ENCODE measurements around the gene RCHY1.
A peak's percentile ranks its signal among the peaks of the same experiment; 100 is the strongest.

The RCHY1 gene

DNA sequence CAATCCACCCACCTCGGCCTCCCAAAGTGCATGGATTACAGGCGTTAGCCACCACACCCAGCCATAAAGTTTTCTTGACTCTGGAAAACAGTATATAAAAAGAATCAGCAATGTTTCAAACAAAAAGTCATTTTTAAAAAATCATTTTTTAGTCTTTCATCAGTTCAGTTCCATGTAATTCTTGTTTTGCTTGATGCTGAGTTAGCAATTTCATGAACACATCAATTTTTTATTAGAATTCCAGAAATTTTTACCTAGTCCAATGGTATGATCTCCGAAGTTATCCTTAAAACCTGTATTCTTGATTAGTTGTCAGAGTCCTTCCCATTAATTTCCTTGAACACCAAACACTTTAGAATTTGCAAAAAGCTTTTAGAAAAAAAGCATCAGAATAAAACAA lies 56.8 kb downstream of the RCHY1 start:
- FAIRE-seq = no peak
- no peak for DNase-seq (ENCODE audit: extremely low spot score, insufficient read length, low read depth)

DNA sequence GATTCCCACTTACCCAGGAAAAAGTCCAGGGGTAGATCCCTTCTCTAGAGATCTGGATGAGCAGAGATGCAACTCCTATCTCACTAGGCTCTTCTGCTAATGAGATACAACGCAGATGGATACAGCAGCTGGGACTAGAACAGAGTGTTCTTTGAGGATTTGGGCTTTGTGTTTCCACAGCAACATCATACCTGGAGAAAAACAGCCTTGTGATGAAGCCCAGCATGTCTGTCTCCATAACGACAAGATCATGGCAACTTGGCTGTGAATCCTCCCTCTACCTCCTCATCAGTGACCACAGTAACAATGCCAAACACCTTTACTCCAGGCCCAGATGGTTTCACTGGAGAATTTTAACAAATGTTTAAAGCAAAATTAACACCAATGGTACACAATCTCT lies 80.1 kb downstream of the RCHY1 start:
- DNase-seq (ENCODE audit: extremely low spot score, insufficient read length, low read depth) (no peak), FAIRE-seq (no peak)

- FAIRE-seq (no peak), DNase-seq (ENCODE audit: extremely low spot score, insufficient read length, low read depth) (no peak)
Measured at GRCh38 chr4:75432683-75433082, 81.5 kb downstream of the RCHY1 start.

- DNase-seq (ENCODE audit: extremely low spot score, insufficient read length, low read depth) (no peak), FAIRE-seq (peak; percentile 9)
Measured at GRCh38 chr4:75429208-75429607, 85.0 kb downstream of the RCHY1 start.

Measured in GM18507 (cell line).